Jurkat, Clone E6-1 (cell line): Measurements from ENCODE around the gene MAPK11.

Experiments used
- DNase-seq: peaks from one replicate; pipeline ENCODE4 v3.0.0-alpha.2; 2011; ENCODE audit warnings: low read depth, low spot score
- H3K4me3 ChIP-seq: 2 replicates; pipeline ENCODE4 v1.5.1; 2011; ENCODE audit warnings: mild to moderate bottlenecking, low read length, control low read depth, moderate library complexity

The MAPK11 gene

DNA sequence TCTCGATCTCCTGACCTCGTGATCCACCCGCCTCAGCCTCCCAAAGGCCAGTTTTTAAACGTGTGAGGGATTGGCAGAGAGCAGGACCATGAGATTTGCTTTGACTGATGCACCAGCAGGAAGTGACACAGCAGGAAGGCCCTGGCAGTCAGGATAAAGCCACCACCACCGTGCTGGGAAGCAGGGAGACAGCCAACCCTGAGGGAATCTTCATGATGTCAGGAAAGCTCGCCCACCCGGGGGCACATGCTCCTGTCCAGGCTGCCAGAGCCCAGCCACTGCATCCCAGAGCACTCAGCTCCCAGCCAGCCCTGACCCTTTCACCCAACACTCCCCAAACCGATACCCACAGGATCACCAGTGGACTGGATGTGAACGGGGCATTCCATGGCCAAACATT is 31.4 kb downstream of the MAPK11 start:
- H3K4me3 ChIP-seq = no peak overlapping the region
- DNase-seq = no peak

DNA sequence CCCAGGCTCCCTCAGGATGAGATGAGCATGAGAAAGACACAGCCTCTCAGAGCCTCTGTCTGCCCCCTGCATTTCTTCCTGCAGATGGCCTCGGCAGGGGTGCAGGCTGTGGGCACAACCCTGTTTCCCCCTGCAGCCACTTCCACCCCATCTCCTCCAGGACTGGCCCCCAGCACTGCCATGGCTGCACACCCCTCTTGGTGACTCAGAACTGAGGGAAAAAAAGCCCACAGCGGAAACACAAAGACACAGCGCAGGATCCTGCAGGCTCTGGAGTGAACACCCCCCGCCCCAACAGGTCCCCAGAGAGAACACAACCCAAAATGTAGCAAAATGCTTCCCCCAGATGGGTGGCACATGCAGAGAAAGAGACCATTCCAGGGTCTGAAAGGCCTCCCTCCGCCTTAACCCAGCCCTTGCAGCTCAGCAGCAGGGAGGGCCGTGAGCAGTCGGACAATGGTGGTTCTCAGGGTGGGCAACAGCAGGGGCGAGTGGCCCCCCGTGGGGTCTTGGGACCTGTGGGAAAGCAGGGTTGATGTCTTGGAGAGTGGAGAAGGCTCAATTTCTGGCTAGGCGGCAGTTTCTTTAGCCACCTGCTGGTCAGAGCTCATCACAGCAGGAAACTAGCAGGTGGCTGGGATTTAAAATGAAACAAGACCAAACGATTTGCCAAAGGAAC is 33.3 kb downstream of the MAPK11 start:
- H3K4me3 ChIP-seq = no peak overlapping the region
- DNase-seq = peak; percentile 37

DNA sequence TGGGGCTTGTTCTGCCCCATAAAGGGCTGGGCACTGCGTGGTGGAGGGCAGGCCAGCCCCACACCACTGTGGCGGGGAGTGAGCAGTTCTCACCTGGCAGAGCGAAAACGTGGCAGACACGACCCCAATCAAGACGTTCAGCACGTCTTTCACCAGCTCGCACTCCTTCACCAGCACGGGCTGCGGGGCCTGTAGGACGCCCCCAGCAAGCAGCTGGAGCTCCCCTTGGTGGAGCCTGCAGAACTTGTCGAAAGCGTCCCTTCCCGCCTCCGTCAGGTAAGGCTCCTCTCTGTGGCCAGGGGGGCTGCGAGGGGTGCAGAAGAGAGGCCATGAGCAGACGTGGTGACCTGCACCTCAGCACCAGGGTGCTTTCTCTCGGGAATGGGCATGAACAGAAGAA is 37.0 kb downstream of the MAPK11 start:
- no peak overlapping the region for H3K4me3 ChIP-seq
- no peak for DNase-seq

DNA sequence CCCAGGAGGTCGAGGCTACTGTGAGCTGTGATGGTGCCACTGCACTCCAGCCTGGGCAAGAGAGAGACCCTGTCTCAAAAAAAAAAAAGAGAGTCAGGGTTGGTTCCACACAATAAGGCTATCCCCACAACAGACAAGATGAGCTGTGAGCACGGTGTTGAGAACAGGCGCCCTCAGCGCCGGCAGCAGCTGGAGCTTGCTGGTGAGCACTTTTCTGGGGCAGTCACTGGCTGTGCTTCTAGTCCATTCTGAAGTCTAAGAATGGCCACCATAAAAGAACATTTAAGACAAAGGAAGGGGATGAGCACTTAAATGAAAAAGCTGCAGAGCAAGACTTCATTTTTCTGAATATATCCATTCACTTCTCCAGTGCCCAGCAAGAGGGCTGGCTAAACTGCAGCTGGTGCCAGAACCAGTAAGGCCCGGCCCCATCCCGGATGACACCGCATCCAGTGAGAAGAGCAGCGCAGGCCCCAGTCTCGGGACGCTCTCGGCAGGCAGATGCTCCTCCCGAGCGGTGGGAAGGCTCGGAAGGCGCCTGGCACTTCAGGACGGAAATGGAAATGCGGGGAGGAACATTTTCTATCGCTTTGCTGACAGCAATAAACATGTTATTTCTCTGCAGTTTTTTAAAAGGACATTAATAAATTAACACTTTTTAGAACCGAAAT is 37.6 kb downstream of the MAPK11 start:
- DNase-seq = no peak
- H3K4me3 ChIP-seq = no peak overlapping the region

DNA sequence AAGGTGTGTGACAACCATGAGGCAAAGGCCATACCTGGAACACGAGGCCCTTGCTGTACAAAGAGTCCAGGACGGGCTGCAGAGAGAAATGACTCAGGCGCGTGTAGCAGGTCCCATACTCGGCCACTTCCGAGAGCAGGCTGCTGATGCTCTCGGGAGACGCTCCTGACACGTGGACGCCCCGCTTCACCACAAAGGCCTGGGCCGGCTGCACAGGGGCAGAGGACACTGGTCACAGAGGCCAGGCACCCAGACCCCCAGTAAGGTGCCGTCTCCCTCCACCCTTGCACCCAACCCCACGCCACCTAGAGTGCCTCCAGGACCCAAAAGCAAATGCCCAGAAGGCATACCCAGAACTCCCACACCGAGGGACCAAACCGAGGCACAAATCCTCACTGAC is 40.8 kb downstream of the MAPK11 start:
- H3K4me3 ChIP-seq = no peak overlapping the region
- no peak for DNase-seq

DNA sequence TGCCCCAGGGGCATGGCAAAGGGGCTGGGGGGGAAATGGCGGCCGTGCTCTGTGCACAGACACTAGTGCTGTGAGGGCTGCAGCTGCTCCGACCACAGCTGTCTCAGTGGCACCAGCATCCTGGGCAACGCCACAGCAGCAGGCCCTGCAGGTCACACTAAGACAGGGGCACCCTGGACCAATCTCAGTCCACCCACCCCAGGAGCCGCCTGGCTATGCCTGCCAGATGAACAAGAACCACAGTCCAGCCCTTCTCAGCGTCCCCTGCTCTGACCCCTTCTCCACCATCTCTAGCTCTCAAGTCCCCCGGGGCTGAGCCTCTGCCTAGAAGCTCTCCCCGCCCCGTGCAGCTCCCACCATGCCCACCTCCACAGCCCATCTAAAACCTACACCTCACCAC is 41.8 kb downstream of the MAPK11 start:
- H3K4me3 ChIP-seq = no peak overlapping the region
- DNase-seq = no peak

DNA sequence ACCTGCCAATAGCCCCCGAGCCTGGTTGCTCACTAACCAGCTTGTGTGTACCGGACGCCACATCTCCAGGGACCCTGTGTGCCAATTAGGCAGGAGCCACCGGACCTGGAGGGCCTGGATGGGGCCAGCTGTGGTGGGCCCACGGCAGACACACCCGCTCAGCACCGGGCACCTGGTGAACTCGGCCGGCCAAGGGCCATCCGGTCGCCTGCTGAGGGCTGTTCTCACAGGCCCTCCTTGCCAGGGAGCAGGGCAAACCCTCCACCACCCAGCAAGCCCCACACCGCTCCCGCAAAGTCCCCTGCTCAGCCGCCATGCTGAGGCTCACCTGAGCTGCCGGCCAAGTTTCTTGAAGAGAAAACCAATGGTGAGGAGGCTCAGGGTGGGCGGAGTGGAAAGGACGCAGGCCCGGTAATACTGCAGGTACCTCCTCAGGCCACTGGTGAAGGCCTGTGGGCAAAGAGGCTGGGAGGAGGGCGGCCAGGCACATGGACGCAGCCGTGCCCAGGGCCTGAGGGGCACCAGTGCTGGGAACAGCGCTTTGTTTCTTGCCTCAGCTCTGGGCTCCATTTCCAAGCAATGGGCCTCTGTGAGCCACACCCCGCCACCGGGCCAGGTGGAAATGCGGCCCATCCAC is 42.5 kb downstream of the MAPK11 start:
- H3K4me3 ChIP-seq = no peak overlapping the region
- DNase-seq = no peak

DNA sequence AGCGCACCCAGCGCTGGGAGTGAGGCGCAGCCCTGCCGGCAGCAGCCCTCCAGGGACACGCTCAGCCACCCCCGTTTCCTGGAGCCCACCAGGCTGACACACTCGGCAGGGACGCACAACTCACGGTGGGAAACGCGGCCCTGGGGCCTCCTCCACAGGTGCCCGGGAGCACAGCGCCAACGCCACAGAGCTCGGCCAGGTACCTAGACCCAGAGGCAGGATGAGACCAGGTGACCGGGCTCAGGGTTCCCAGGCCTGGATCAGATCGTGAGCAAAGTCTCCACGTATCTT is 43.4 kb downstream of the MAPK11 start:
- no peak for DNase-seq
- H3K4me3 ChIP-seq = no peak overlapping the region

DNA sequence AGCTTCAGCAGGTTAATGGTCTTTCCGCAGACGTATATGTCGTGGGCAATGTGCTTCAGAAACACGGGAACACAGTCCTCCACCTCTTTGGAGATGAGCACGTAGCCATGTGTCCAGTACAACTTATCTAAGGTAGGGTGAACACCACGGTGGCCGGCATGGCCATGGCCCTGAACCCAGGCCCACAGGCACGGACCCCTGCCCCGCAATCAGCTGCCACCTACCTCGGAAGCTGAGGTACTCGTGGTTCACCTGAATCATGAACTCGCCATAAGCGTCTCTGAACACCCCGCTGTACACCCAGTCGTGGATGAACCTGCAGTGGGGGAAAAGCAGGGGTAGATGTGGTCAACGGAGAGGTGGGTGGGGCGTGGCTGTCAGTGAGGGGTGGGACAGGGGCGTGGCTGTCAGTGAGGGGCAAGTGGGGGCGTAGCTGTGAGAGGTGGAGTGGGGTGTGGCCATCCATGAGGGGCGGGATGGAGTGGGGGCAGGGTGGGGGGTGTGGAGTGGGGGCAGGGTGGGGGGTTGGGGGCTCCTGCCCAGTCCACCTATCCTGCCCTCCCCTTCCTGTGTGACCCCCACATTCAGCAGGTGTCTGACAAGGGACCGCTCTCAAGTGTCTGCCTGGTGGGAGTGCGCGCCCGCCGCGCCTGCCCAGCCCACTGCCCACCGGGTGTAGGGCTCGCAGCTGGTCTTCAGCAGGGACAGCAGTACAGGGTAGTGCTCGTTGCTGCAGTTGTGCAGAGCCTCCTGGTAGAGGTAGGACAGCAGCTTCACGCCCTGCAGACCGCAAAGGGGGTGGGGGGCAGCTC is 43.9 kb downstream of the MAPK11 start:
- DNase-seq = no peak
- H3K4me3 ChIP-seq = no peak overlapping the region

DNA sequence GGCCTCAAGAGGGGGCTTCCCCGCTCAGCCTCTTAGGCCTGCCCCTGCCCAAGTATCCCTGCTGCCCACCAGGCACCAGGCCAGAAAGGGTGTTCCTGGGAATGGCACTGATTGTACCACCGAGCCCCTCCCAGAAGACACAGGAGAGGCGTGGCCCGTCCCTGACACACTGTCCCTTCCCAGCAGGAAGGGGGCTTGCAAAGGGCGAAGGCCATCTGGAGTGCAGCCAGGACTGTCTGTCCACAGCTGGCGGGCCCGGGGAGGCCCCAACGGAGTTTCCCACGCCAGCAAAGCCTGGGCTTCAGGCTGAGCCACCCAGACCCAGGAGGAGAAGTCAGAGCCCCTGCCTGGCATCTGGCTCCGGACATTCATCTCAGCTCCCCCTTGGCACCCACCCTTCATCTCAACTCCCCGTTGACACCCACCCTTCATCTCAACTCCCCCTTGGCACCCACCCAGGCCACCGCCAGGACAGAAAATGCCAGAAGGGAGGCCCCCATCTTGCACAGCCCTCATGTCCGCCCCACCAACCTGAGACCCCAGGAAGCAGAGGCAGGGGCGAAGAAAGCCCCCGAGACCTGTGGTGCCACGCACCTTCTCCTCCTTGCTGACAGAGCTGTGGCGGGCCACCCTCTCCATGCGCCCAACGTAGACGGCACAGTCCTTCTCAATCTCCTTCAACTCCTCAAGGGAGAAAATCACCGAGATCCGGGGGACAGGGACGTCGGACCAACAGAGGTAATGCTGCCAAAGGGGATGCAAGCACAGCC is 44.8 kb downstream of the MAPK11 start:
- no peak overlapping the region for H3K4me3 ChIP-seq

DNA sequence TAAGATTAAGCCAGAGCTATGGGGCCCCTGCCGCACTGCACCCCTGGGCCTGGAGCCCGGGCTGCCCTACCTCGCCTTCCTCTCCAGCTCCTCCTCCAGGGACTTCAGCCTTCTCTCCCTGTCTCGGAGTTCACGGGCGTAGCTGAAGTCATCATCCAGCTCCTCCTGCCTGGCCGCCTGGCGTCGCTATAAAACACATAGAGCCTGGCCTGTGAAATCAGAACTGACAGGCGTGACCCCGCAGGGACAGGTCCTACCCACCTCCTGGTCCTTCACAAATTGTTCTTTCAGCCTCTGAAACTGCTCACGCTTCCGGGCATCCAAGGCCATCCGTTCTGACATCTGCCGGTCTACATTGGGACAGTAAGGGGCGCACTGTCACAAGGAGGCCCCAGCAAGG is 46.1 kb downstream of the MAPK11 start:
- DNase-seq = no peak
- no peak overlapping the region for H3K4me3 ChIP-seq

More for the DNA sequence above, 44.8 kb downstream of the MAPK11 start:
- DNase-seq = no peak

DNA sequence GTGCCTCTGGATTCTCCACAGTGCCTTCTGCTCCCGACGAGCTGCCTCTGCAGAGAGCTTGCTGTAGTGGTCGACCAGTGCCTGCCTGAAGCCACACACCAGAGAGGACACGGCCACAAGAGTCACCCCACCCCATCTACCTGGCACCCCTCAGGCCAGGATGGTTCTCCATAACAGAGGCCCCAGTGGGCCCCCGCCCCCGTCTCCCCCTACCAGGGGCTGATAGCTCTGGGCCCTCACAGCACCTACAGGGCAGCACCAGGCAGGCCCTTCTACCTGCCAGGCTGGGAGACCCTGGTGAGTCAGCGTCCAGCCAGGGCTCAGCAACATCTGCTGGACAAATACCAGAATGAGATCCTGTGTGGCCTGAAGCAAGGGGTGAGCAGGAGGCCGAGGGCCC is 47.7 kb downstream of the MAPK11 start:
- no peak for DNase-seq
- H3K4me3 ChIP-seq = no peak overlapping the region

DNA sequence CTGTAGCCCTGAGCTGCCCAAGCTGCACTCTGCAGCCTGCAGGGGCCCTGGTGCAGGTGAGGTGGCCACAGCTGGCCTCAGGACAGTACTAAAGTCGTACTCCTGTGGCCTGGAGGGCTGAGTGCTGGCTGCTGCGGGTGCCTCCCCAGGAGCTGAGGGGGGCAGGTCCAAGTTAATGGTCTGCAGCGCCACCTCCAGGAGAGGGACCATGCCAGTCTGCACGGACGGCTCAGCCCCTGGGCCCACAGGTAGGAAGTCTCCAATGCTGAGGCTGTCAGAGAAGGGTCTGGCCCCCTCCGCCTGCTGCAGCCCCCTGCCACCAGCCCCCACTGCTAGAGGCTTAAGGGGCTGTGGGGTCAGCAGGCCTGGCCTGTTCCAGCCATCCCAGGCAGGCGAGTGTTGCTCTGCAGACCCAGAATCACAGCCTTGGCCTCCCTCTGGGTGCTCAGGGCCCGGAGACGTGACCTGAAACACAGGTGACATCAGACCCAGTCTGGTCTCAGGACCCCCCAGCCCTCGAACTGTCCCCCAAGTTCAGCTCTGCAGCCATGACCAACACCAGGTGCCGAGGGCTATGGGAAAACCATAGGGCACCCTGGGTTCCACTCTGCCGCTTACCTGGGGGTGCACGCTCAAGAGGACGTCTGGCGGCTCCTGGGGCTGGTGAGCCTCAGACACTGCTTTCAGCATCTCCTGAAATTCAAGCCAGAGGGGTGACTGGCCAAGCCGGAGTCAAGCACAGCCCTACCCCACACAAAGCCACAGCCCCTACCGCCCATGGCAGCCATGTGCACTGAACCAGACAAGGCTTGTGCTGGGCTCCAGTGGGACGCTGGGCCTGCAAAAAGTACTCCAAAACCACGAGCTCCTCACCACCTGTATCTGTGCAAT is 48.5 kb downstream of the MAPK11 start:
- no peak for DNase-seq
- H3K4me3 ChIP-seq = no peak overlapping the region

DNA sequence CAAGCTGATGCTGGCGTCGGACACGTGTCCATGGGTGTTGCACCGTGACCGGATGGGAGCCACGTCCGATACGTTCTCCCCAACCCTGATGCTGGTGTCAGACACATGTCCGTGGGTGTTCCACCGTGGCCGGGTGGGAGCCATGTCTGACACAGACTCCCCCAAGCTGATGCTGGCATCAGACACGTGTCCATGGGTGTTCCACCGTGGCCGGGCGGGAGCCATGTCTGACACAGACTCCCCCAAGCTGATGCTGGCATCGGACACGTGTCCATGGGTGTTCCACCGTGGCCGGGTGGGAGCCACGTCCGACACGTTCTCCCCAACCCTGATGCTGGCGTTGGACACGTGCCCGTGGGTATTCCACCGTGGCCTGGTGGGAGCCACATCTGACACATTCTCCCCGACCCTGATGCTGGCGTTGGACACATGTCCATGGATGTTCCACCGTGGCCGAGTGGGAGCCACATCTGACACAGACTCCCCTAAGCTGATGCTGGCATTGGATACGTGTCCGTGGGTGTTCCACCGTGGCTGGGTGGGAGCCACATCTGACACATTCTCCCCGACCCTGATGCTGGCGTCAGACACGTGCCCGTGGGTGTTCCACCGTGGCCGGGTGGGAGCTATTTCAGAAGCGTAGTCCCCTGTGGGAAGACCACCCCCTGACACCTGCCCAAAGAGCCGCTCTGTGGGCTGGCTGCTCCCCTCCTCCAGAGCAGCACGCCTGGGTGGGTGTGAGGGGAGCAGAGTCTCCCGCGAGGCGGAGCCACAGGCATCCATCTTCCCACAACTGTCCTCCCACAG is 49.4 kb downstream of the MAPK11 start:
- DNase-seq = no peak
- H3K4me3 ChIP-seq = no peak overlapping the region

DNA sequence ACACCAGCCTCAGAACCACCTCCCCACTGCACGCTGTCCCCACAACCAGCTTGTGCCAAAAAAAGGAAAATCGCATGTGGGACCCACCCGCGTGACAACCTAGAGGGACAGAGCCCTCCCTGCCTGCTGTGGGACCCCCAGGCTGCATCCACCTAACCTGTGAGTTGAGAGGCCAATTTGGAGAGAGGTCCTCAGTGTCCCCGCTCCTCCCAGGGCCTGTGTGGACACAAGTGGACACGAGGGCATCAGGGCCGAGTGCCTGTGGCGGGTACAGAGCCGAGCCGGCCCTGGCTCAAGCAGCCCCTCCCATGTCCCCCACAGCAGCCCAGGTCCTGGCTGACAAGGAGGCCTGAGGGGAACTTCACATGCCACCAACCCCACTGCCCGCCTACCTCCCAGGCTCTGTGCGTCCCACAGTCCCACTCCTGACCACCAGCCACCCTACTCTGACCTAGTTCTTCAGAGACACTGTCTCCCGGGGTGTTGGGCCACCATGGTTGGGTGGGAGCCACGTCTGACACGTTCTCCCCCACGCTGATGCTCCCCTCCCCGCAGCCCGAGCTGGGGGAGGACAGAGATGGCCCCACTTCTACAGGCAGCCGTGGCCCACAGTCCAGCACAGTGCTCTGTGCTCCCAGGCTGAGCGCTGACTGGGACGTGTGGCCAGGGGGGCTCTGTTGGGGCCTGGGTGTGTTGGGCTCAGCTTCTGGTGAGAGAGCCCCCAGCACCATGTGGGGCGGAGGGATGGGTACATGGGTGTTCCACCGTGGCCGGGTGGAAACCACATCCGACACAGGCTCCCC is 50.2 kb downstream of the MAPK11 start:
- H3K4me3 ChIP-seq = no peak overlapping the region
- no peak for DNase-seq

DNA sequence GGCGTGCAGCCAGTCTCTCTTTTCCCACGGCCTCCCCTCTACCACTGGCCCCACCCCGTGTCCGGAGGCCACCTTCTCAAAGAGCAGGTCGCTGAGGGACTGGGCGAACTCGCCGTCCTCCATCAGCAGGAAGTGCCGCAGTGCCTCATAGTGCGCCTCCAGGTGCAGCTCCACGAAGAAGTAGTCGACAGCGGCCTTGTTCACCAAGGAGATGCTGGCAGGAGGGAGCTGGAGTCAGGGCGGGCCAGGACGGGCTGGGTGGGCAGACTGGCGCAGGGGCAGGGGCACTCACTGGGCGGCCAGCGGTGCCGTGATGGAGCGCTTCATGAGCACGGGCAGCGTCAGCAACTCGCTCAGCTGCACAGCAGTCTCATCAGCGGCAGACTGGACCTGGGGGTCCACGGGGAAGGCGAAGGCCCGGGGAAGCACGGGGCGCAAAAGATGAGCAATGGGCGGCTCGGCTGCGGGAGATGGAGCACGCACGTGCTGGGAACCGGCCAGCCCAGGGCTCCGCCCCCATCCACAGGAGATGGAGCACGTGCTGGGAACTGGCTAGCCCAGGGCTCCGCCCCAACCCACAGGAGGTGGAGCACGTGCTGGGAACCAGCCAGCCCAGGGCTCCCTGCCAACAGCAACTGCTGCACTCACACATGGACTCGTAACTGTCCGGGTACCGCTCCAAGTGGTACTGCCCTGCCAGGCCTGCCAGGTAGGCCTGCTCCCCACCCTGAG is 51.0 kb downstream of the MAPK11 start:
- DNase-seq = no peak

More for the DNA sequence above, 51.0 kb downstream of the MAPK11 start:
- no peak overlapping the region for H3K4me3 ChIP-seq
